Thoracic aorta (tissue), 2 donors: ENCODE results near the gene RASSF5. TPM values are rescaled to one million over a fixed set of nuclear protein-coding genes. Genes with fewer than 3 reads are reported as not detected.
A peak's percentile ranks its signal among the peaks of the same experiment; 100 is the strongest.

Source experiments
- ATAC-seq: fragments of 150-250 bp; one replicate; pipeline ENCODE4 v1.8.0; 2017; ENCODE audit warnings: low read depth; ENCODE audit not compliant: insufficient number of reproducible peaks, low FRiP score
- DNase-seq: peaks from one replicate; pipeline ENCODE4 v3.0.0-alpha.2; 2020; ENCODE audit warnings: low spot score
- H3K27ac ChIP-seq, 2 donors: fragments of 200-600 bp; sonication (generic); 1 replicate in 1 of 2; 2 replicates in 1 of 2; pipeline ENCODE4 v1.5.1; 2016; ENCODE audit warnings: mild to moderate bottlenecking in 2 of 2, moderate library complexity in 2 of 2
- H3K27me3 ChIP-seq: fragments of 200-600 bp; sonication (generic); replicated peaks from 2 replicates; pipeline ENCODE4 v1.6.0; 2016; ENCODE audit warnings: mild to moderate bottlenecking; ENCODE audit not compliant: insufficient read depth
- H3K36me3 ChIP-seq: fragments of 200-600 bp; sonication (generic); one replicate; pipeline ENCODE4 v1.5.1; 2016
- H3K4me1 ChIP-seq, 2 donors: fragments of 200-600 bp; sonication (generic); 1 replicate in 1 of 2; 2 replicates in 1 of 2; pipeline versions ENCODE4 v1.5.1 to v1.6.0; 2016; ENCODE audit warnings: low read depth in 2 of 2, mild to moderate bottlenecking in 1 of 2; ENCODE audit not compliant: control insufficient read depth in 1 of 2
- H3K4me3 ChIP-seq: fragments of 200-600 bp; sonication (generic); 2 replicates; pipeline ENCODE4 v1.5.1; 2016; ENCODE audit warnings: mild to moderate bottlenecking
- H3K9me3 ChIP-seq: fragments of 200-600 bp; sonication (generic); 2 replicates; pipeline ENCODE4 v1.5.1; 2016
- CTCF ChIP-seq: fragments of 200-600 bp; sonication (generic); IDR thresholded peaks from one replicate; pipeline ENCODE4 v1.5.1; 2019; ENCODE audit warnings: antibody characterized with exemption
- total RNA-seq, 2 donors: library from RNA; depleted of rRNA; stranded (reverse); fragments of >200 nt; gene quantifications; one replicate each; pipeline versions ENCODE4 v1.1.0 to v1.2.3, GENCODE V29; 2016

Gene RASSF5
- total RNA-seq, 2 donors from 2014 or later: 21.7 to 22.8 TPM

- Histone ChIP-seq H3K27ac (peak overlapping the region in 1 of 2 donors; percentile 92), H3K36me3 (no peaks in the 10 kb centered on the region), H3K4me3 (no peak overlapping the region), H3K4me1 (peaks cover 39 to 56% of the 10 kb centered on the region in 2 donors), H3K9me3 (no peaks in the 10 kb centered on the region), H3K27me3 (no peaks in the 10 kb centered on the region)
- DNase-seq (no peak), ATAC-seq (no peak)
- no peak for TF ChIP-seq CTCF
Measured at GRCh38 chr1:206502812-206503211, 4.5 kb upstream of the RASSF5 start.

GRCh38 chr1:206503591-206504362, 3.6 kb upstream of the RASSF5 start:
- DNase-seq: peak; percentile 54
- Histone ChIP-seq H3K27ac (peak overlapping the region; percentile 8 to 92), H3K4me1 (peaks cover 42 to 61% of the 10 kb centered on the region in 2 donors)

GRCh38 chr1:206504363-206504713, 3.0 kb upstream of the RASSF5 start:
- ATAC-seq (no peak), DNase-seq (no peak)
- TF ChIP-seq CTCF: no peak
- Histone ChIP-seq H3K36me3 (no peaks in the 10 kb centered on the region), H3K4me1 (peaks cover 43 to 66% of the 10 kb centered on the region in 2 donors), H3K9me3 (no peaks in the 10 kb centered on the region), H3K27ac (peak overlapping the region in 1 of 2 donors; percentile 92), H3K27me3 (no peaks in the 10 kb centered on the region), H3K4me3 (peak overlapping the region; percentile 11)

More at GRCh38 chr1:206503591-206504362, 3.6 kb upstream of the RASSF5 start:
- Histone ChIP-seq H3K9me3 (no peaks in the 10 kb centered on the region), H3K36me3 (no peaks in the 10 kb centered on the region), H3K4me3 (peak overlapping the region; percentile 11), H3K27me3 (no peaks in the 10 kb centered on the region)
- ATAC-seq: peak; percentile 71
- no peak for TF ChIP-seq CTCF

GRCh38 chr1:206505702-206506355, 1.5 kb upstream of the RASSF5 start:
- peak; percentile 27 for TF ChIP-seq CTCF
- Histone ChIP-seq H3K27ac (no peak overlapping the region), H3K36me3 (no peaks in the 10 kb centered on the region), H3K9me3 (no peaks in the 10 kb centered on the region), H3K4me1 (peaks cover 42 to 67% of the 10 kb centered on the region in 2 donors), H3K27me3 (no peaks in the 10 kb centered on the region), H3K4me3 (no peak overlapping the region)
- ATAC-seq: no peak
- DNase-seq: no peak
